K562 (cell line): Measurements from ENCODE around the gene OCRL. TPM values are rescaled to one million over a fixed set of nuclear protein-coding genes. Genes with fewer than 3 reads are reported as not detected.

Experiments used
- ATAC-seq: fragments of 200-7000 bp; cut with Tn5 transposase; 3 replicates; pipeline ENCODE4 v1.9.1; 2020; ENCODE audit warnings: moderate library complexity
- BruUV-seq: library from RNA; stranded (reverse); fragments of 400-500 nt; replicated peaks from 2 replicates; lab custom pipeline; 2021; lab: Mats Ljungman, UMichigan
- CTCF ChIA-PET: fragments of 300-600 bp; formaldehyde crosslinking; extraction: SDS; loops from one replicate; lab custom pipeline; 2021; ENCODE audit warnings: low intra/inter-chr PET ratio; lab: Yijun Ruan, JAX
- POLR2A ChIA-PET: fragments of 300-600, 350-650 bp; sonication (Branson Sonifier 250); formaldehyde crosslinking; extraction: SDS; loops from one replicate; lab custom pipeline; 2021; ENCODE audit warnings: antibody characterized with exemption, inconsistent platforms; lab: Yijun Ruan, JAX
- DNase-seq, 4 experiments: peaks; one replicate each; pipeline versions ENCODE4 v3.0.0 to v3.0.0-alpha.2; 2011 to 2018; ENCODE audit warnings: low spot score in 3 of 4, mixed read lengths in 3 of 4; ENCODE audit errors: extremely low read depth in 1 of 4
- FAIRE-seq: peaks from 2 replicates; lab custom pipeline; 2011; peaks lifted over from hg19 to GRCh38; lab: Jason Lieb, UNC
- H2AFZ ChIP-seq: 2 replicates; pipeline ENCODE4 v1.6.0; 2011; ENCODE audit warnings: low read depth, low read length, control low read depth, inconsistent platforms
- H3K27ac ChIP-seq: fragments of 200-600 bp; 3 replicates; pipeline ENCODE4 v1.8.0; 2011; ENCODE audit warnings: low read depth, mild to moderate bottlenecking, control low read depth, inconsistent platforms, low read length, moderate library complexity, mixed read lengths; ENCODE audit errors: extremely low read depth
- H3K27me3 ChIP-seq, 2 experiments: fragments of 300-600 bp in 1 of 2; 2 replicates in 1 of 2; 3 replicates in 1 of 2; pipeline versions ENCODE4 v1.6.0 to v1.8.0; 2011; ENCODE audit warnings: inconsistent platforms in 2 of 2, low read length in 2 of 2, mild to moderate bottlenecking in 1 of 2, mixed read lengths in 1 of 2, moderate library complexity in 1 of 2; ENCODE audit not compliant: control insufficient read depth in 2 of 2, insufficient read depth in 2 of 2
- H3K36me3 ChIP-seq: fragments of 300-600 bp; 3 replicates; pipeline ENCODE4 v1.8.0; 2011; ENCODE audit warnings: mild to moderate bottlenecking, low read length, inconsistent platforms; ENCODE audit not compliant: control insufficient read depth, insufficient read depth
- H3K4me1 ChIP-seq, 2 experiments: fragments of 200-600 bp in 1 of 2; replicated peaks in 1 of 2; 2 replicates in 1 of 2; 3 replicates in 1 of 2; pipeline versions ENCODE4 v1.5.1 to v1.8.0; 2011; ENCODE audit warnings: inconsistent platforms in 2 of 2, low read length in 2 of 2, mild to moderate bottlenecking in 1 of 2, mixed read lengths in 1 of 2, moderate library complexity in 1 of 2; ENCODE audit not compliant: control insufficient read depth in 2 of 2, insufficient read depth in 2 of 2
- H3K4me2 ChIP-seq: 2 replicates; pipeline ENCODE4 v1.6.1; 2011; ENCODE audit warnings: low read length, control low read depth, inconsistent platforms, mixed read lengths; ENCODE audit not compliant: insufficient read depth
- H3K4me3 ChIP-seq: fragments of 200-600 bp; sonication (generic), shearing (Covaris generic); 2 replicates; pipeline ENCODE4 v1.5.1; 2016; ENCODE audit warnings: control low read depth, inconsistent platforms
- H3K79me2 ChIP-seq: fragments of 200-600 bp; 3 replicates; pipeline ENCODE4 v1.8.0; 2011; ENCODE audit warnings: low read length, inconsistent platforms; ENCODE audit not compliant: control insufficient read depth, insufficient read depth
- H3K9ac ChIP-seq, 2 experiments: 2 replicates each; pipeline versions ENCODE4 v1.6.0 to v1.6.1; 2011; ENCODE audit warnings: low read depth in 2 of 2, low read length in 2 of 2, control low read depth in 1 of 2, inconsistent platforms in 1 of 2, mild to moderate bottlenecking in 1 of 2, mixed read lengths in 1 of 2; ENCODE audit not compliant: insufficient read depth in 1 of 2
- H3K9me1 ChIP-seq: one replicate; pipeline ENCODE4 v1.6.0; 2011; ENCODE audit warnings: inconsistent platforms, mild to moderate bottlenecking, low read length, moderate library complexity; ENCODE audit not compliant: control insufficient read depth, insufficient read depth
- H3K9me3 ChIP-seq: replicated peaks from 2 replicates; pipeline ENCODE4 v1.5.1; 2011; ENCODE audit warnings: low read depth, low read length, inconsistent platforms; ENCODE audit not compliant: control insufficient read depth, insufficient read depth
- H4K20me1 ChIP-seq: replicated peaks from 2 replicates; pipeline ENCODE4 v1.6.1; 2011; ENCODE audit warnings: low read length, inconsistent platforms, mixed read lengths; ENCODE audit not compliant: control insufficient read depth, insufficient read depth
- JUNB ChIP-seq: fragments of 450-650 bp; formaldehyde crosslinking; conservative IDR thresholded peaks from 2 replicates; pipeline ENCODE4 v1.4.0; 2020; ENCODE audit warnings: mild to moderate bottlenecking
- MTA2 ChIP-seq: fragments of 450-650 bp; IDR thresholded peaks from 2 replicates; pipeline ENCODE4 v1.6.1; 2016; ENCODE audit warnings: low read depth
- PRPF4 ChIP-seq: fragments of 200-400 bp; formaldehyde crosslinking; IDR thresholded peaks from one replicate; pipeline ENCODE4 v1.6.1; 2017; ENCODE audit warnings: low read length, low read depth, mild to moderate bottlenecking; ENCODE audit not compliant: insufficient read depth, poor library complexity, severe bottlenecking
- SMAD3 ChIP-seq: fragments of 450-650 bp; formaldehyde crosslinking; conservative IDR thresholded peaks from 2 replicates; pipeline ENCODE4 v1.4.0; 2020; ENCODE audit warnings: mild to moderate bottlenecking
- SMARCE1 ChIP-seq: fragments of 450-650 bp; IDR thresholded peaks from 2 replicates; pipeline ENCODE4 v1.7.1; 2016; ENCODE audit warnings: mild to moderate bottlenecking
- TCFL5 ChIP-seq: fragments of 250-450 bp; sonication (Bioruptor Pico); conservative IDR thresholded peaks from 2 replicates; pipeline ENCODE4 v1.6.1; 2021; ENCODE audit warnings: mild to moderate bottlenecking, moderate library complexity, matching md5 sums
- TOE1 ChIP-seq, 2 experiments: fragments of 450-650 bp in 1 of 2; sonication (generic) in 1 of 2; formaldehyde crosslinking in 1 of 2; IDR thresholded peaks; 2 replicates each; pipeline versions ENCODE4 v1.7.1 to v1.8.0; 2016 to 2022; ENCODE audit warnings: borderline replicate concordance in 2 of 2, mild to moderate bottlenecking in 2 of 2, antibody characterized with exemption in 1 of 2, inconsistent platforms in 1 of 2, low read depth in 1 of 2, missing genetic modification reagents in 1 of 2, moderate library complexity in 1 of 2
- WGBS: fragments of 100-300 bp; shearing (Covaris generic); methylation state at CpG from one replicate; pipeline ENCODE4 v1.1.6; 2016; ENCODE audit warnings: low coverage, mixed read lengths; ENCODE audit not compliant: insufficient coverage; ENCODE audit errors: missing lambda C conversion rate; 5-methylcytosine and 5-hydroxymethylcytosine counted together
- in situ Hi-C: fragments of 300-500 bp; cut with MboI; formaldehyde crosslinking; loops from 4 replicates; pipeline ENCODE4 v1.15.0; 2018; ENCODE audit warnings: inconsistent platforms, mixed read lengths
- intact Hi-C: fragments of 100-400 bp; cut with micrococcal nuclease; formaldehyde crosslinking; loops from 2 replicates; pipeline ENCODE4 v1.14.2; 2022
- polyA plus RNA-seq, 8 experiments: library from polyadenylated mRNA; depleted of rRNA in 4 of 8; stranded (reverse) in 5 of 8; unstranded in 3 of 8; fragments of >200 nt; fragmentation: Nextera tagmentation in 2 of 8; fragmentation: Illumina TruSeq in 1 of 8; extraction: Ambion mirVana in 2 of 8; extraction: Trizol in 1 of 8; gene quantifications; 2 replicates each; pipeline versions ENCODE4 v1.2.1 to v1.2.3, GENCODE V29; 2011 to 2014; ENCODE audit warnings: inconsistent platforms in 1 of 8, missing spikeins in 1 of 8
- total RNA-seq, 7 experiments: library from RNA; depleted of rRNA in 6 of 7; stranded (reverse); fragments of >200 nt in 6 of 7; fragmentation: Illumina TruSeq in 2 of 7; extraction: Trizol in 2 of 7; gene quantifications; 2 replicates each; pipeline versions ENCODE4 v1.2.1 to v1.2.3, GENCODE V29; 2011 to 2021; ENCODE audit warnings: low replicate concordance in 1 of 7
- TF ChIP-seq, protein P1 (sequence below): sonication (generic); formaldehyde crosslinking; IDR thresholded peaks from 2 replicates; pipeline ENCODE4 v1.8.1; 2023; ENCODE audit warnings: missing genetic modification reagents, mild to moderate bottlenecking, borderline replicate concordance
- TF ChIP-seq, protein P2 (sequence below): fragments of 250-450 bp; sonication (Bioruptor Pico); IDR thresholded peaks from 2 replicates; pipeline ENCODE4 v1.5.0; 2021
- TF ChIP-seq, protein P3 (sequence below): fragments of 450-650 bp; IDR thresholded peaks from 2 replicates; pipeline ENCODE4 v1.6.1; 2017; ENCODE audit warnings: antibody characterized with exemption, mild to moderate bottlenecking

Gene OCRL
- total and polyA plus RNA-seq, 9 of the 15 experiments (the other 6 are each of a cell fraction or from before 2014, with no cell fraction given): 2.2 to 23.4 (median 11.9) TPM

DNA sequence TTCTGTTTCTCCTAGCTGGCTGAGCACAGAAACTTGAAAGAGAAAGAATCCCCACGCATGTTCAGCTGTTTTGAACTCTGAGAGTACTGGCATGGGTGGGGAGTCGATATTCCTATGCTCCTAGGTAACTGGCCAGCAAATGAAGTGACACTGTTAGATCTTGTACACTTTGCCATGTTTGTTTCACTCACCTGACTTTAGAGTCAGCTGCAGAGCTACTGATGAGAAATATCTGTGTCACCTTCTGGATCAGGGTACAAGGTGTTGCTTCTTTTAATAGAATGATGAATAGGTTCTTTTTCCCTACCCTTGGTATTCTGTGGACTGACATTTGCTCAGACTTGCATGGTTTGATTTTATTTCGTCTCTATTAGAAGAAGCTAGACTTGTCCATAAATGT lies 28.3 kb downstream of the OCRL start:
- H3K9ac ChIP-seq: no peak overlapping the region
- no peak for ATAC-seq
- H3K4me1 ChIP-seq: no peaks in the 10 kb centered on the region
- no peak overlapping the region for H3K4me2 ChIP-seq
- in situ Hi-C loops (no loop called here), intact Hi-C loops (no loop called here)
- H3K9me1 ChIP-seq: peaks cover 3% of the 10 kb centered on the region
- ChIA-PET POLR2A (interaction anchor here (0.7 kb wide), 1 partner anchor 9 kb away, joined by 3 read pairs; no protein-coding TSS in a partner anchor), CTCF (no interaction called here)
- no peak for DNase-seq
- no peaks in the 10 kb centered on the region for H3K27me3 ChIP-seq
- no peaks in the 10 kb centered on the region for H3K79me2 ChIP-seq
- WGBS: 54% methylated on average over 1 of the region's 3 CpGs
- no peak overlapping the region for H3K27ac ChIP-seq
- peaks cover 51% of the 10 kb centered on the region; the same call in 2 of the 3 replicates for H3K36me3 ChIP-seq
- no peaks in the 10 kb centered on the region for H3K9me3 ChIP-seq
- H2AFZ ChIP-seq: no peak overlapping the region
- H3K4me3 ChIP-seq: no peak overlapping the region
- no peaks in the 10 kb centered on the region for H4K20me1 ChIP-seq
- no peak for FAIRE-seq
- BruUV-seq: no TSS peak
- TF ChIP-seq TCFL5: no peak
- TF ChIP-seq, protein P1, sequence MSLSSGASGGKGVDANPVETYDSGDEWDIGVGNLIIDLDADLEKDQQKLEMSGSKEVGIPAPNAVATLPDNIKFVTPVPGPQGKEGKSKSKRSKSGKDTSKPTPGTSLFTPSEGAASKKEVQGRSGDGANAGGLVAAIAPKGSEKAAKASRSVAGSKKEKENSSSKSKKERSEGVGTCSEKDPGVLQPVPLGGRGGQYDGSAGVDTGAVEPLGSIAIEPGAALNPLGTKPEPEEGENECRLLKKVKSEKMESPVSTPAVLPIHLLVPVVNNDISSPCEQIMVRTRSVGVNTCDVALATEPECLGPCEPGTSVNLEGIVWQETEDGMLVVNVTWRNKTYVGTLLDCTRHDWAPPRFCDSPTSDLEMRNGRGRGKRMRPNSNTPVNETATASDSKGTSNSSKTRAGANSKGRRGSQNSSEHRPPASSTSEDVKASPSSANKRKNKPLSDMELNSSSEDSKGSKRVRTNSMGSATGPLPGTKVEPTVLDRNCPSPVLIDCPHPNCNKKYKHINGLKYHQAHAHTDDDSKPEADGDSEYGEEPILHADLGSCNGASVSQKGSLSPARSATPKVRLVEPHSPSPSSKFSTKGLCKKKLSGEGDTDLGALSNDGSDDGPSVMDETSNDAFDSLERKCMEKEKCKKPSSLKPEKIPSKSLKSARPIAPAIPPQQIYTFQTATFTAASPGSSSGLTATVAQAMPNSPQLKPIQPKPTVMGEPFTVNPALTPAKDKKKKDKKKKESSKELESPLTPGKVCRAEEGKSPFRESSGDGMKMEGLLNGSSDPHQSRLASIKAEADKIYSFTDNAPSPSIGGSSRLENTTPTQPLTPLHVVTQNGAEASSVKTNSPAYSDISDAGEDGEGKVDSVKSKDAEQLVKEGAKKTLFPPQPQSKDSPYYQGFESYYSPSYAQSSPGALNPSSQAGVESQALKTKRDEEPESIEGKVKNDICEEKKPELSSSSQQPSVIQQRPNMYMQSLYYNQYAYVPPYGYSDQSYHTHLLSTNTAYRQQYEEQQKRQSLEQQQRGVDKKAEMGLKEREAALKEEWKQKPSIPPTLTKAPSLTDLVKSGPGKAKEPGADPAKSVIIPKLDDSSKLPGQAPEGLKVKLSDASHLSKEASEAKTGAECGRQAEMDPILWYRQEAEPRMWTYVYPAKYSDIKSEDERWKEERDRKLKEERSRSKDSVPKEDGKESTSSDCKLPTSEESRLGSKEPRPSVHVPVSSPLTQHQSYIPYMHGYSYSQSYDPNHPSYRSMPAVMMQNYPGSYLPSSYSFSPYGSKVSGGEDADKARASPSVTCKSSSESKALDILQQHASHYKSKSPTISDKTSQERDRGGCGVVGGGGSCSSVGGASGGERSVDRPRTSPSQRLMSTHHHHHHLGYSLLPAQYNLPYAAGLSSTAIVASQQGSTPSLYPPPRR (CRISPR knock-in tag): no peak
- TF ChIP-seq JUNB: no peak
- no peak for TF ChIP-seq SMARCE1
- TF ChIP-seq, protein P2, sequence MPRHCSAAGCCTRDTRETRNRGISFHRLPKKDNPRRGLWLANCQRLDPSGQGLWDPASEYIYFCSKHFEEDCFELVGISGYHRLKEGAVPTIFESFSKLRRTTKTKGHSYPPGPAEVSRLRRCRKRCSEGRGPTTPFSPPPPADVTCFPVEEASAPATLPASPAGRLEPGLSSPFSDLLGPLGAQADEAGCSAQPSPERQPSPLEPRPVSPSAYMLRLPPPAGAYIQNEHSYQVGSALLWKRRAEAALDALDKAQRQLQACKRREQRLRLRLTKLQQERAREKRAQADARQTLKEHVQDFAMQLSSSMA (CRISPR knock-in tag): no peak
- TF ChIP-seq, protein P3, sequence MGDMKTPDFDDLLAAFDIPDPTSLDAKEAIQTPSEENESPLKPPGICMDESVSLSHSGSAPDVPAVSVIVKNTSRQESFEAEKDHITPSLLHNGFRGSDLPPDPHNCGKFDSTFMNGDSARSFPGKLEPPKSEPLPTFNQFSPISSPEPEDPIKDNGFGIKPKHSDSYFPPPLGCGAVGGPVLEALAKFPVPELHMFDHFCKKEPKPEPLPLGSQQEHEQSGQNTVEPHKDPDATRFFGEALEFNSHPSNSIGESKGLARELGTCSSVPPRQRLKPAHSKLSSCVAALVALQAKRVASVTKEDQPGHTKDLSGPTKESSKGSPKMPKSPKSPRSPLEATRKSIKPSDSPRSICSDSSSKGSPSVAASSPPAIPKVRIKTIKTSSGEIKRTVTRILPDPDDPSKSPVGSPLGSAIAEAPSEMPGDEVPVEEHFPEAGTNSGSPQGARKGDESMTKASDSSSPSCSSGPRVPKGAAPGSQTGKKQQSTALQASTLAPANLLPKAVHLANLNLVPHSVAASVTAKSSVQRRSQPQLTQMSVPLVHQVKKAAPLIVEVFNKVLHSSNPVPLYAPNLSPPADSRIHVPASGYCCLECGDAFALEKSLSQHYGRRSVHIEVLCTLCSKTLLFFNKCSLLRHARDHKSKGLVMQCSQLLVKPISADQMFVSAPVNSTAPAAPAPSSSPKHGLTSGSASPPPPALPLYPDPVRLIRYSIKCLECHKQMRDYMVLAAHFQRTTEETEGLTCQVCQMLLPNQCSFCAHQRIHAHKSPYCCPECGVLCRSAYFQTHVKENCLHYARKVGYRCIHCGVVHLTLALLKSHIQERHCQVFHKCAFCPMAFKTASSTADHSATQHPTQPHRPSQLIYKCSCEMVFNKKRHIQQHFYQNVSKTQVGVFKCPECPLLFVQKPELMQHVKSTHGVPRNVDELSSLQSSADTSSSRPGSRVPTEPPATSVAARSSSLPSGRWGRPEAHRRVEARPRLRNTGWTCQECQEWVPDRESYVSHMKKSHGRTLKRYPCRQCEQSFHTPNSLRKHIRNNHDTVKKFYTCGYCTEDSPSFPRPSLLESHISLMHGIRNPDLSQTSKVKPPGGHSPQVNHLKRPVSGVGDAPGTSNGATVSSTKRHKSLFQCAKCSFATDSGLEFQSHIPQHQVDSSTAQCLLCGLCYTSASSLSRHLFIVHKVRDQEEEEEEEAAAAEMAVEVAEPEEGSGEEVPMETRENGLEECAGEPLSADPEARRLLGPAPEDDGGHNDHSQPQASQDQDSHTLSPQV: no peak
- TF ChIP-seq SMAD3 (CRISPR knock-in tag): no peak
- no peak for TF ChIP-seq TOE1 (IDR thresholded peaks at IDR 0.05; ENCODE audit: borderline replicate concordance)
- no peak for TF ChIP-seq TOE1 (CRISPR knock-in tag; IDR thresholded peaks at IDR 0.05; ENCODE audit: borderline replicate concordance, low read depth)
- no peak for TF ChIP-seq MTA2
- no peak for TF ChIP-seq PRPF4
